ENCODE data around the gene SMIM45.

The SMIM45 gene

GRCh38 chr22:41974691-41975290, 22.8 kb downstream of the SMIM45 start:
- DNase-seq = no peak

GRCh38 chr22:41975299-41976069, 23.5 kb downstream of the SMIM45 start:
- no peak for DNase-seq

GRCh38 chr22:41976070-41976901, 24.3 kb downstream of the SMIM45 start:
- DNase-seq = no peak

- no peak for DNase-seq
These were observed 25.1 kb downstream of the SMIM45 start for GRCh38 chr22:41976961-41977566.

GRCh38 chr22:41978732-41979131, 26.8 kb downstream of the SMIM45 start:
- DNase-seq = no peak

GRCh38 chr22:41979423-41980250, 27.7 kb downstream of the SMIM45 start:
- no peak for DNase-seq

GRCh38 chr22:41982865-41983264, 30.9 kb downstream of the SMIM45 start:
- no peak for DNase-seq

- DNase-seq = no peak
These were observed 31.8 kb downstream of the SMIM45 start for GRCh38 chr22:41983513-41984405.

- DNase-seq = no peak
These were observed 35.3 kb downstream of the SMIM45 start for GRCh38 chr22:41987276-41987675.

GRCh38 chr22:41989246-41989645, 37.3 kb downstream of the SMIM45 start:
- no peak for DNase-seq

GRCh38 chr22:41991111-41991510, 39.2 kb downstream of the SMIM45 start:
- DNase-seq = no peak

GRCh38 chr22:41992496-41992895, 40.5 kb downstream of the SMIM45 start:
- DNase-seq = no peak

- no peak for DNase-seq
These were observed 43.3 kb downstream of the SMIM45 start for GRCh38 chr22:41995211-41995610.

GRCh38 chr22:41996826-41997225, 44.9 kb downstream of the SMIM45 start:
- DNase-seq = no peak

- no peak for DNase-seq
These were observed 46.7 kb downstream of the SMIM45 start, which contains the start of gene WBP2NL for GRCh38 chr22:41998361-41999261. WBP2NL (plus strand) TSS chr22:41998788; CDS start chr22:41998819, 31 bp downstream.

- no peak for DNase-seq
These were observed 48.5 kb downstream of the SMIM45 start for GRCh38 chr22:42000466-42000865.

- DNase-seq = no peak
These were observed 49.2 kb downstream of the SMIM45 start for GRCh38 chr22:42001121-42001520.

- no peak for DNase-seq
These were observed 49.8 kb downstream of the SMIM45 start for GRCh38 chr22:42001706-42002105.

GRCh38 chr22:42007922-42008321, 56.0 kb downstream of the SMIM45 start:
- no peak for DNase-seq

All from amniotic stem cell (primary cell).